Activated naive CD4-positive, alpha-beta T cell treated with anti-CD3 and anti-CD28 coated beads for 36 hours (primary cell): Measurements from ENCODE around the gene SRRM2. TPM values are rescaled to one million over a fixed set of nuclear protein-coding genes. Genes with fewer than 3 reads are reported as not detected.

Experiments
- CTCF ChIA-PET: fragments of 350-600 bp; sonication (Branson Sonifier 250); formaldehyde crosslinking; loops from one replicate; lab custom pipeline; 2021; ENCODE audit warnings: antibody characterized with exemption; lab: Charles Lee
- DNase-seq: peaks from one replicate; pipeline ENCODE4 v3.0.0-alpha.2; 2020
- H3K27ac Mint-ChIP-seq: one replicate; pipeline ENCODE4 v1.8.0; 2021; ENCODE audit warnings: mild to moderate bottlenecking, mixed read lengths
- H3K27me3 Mint-ChIP-seq: one replicate; pipeline ENCODE4 v1.8.0; 2021; ENCODE audit warnings: low read depth, mixed read lengths
- H3K36me3 Mint-ChIP-seq: one replicate; pipeline ENCODE4 v1.8.0; 2021; ENCODE audit warnings: low read depth, mixed read lengths
- H3K4me1 Mint-ChIP-seq: one replicate; pipeline ENCODE4 v1.8.0; 2021; ENCODE audit warnings: low read depth, mixed read lengths
- H3K4me3 Mint-ChIP-seq: one replicate; pipeline ENCODE4 v1.8.0; 2021; ENCODE audit warnings: mild to moderate bottlenecking, moderate library complexity, mixed read lengths
- H3K9me3 Mint-ChIP-seq: one replicate; pipeline ENCODE4 v1.8.0; 2021; ENCODE audit warnings: mixed read lengths
- intact Hi-C: fragments of 100-400 bp; cut with micrococcal nuclease; formaldehyde crosslinking; loops from one replicate; pipeline ENCODE4 v1.15.1; 2023
- total RNA-seq, 2 experiments: library from RNA; stranded (reverse); gene quantifications; one replicate each; pipeline ENCODE4 v1.2.3, GENCODE V29; 2021

SRRM2 gene
- total RNA-seq, 2 experiments from 2014 or later: 607 to 649 TPM

- peaks cover 4% of the 10 kb centered on the region for H3K4me1 Mint-ChIP-seq
- no peaks in the 10 kb centered on the region for H3K27me3 Mint-ChIP-seq
- DNase-seq: no peak
- no peaks in the 10 kb centered on the region for H3K9me3 Mint-ChIP-seq
- intact Hi-C loops: no loop called here
- H3K4me3 Mint-ChIP-seq: no peak overlapping the region
- H3K27ac Mint-ChIP-seq: no peak overlapping the region
- CTCF ChIA-PET: interaction anchor here (0.6 to 0.9 kb wide), 2 partner anchors 18 to 127 kb away, joined by 3 read pairs; no protein-coding TSS in a partner anchor
- peaks cover 2% of the 10 kb centered on the region for H3K36me3 Mint-ChIP-seq
Observed at GRCh38 chr16:2745961-2746360, 6.5 kb upstream of the SRRM2 start.

GRCh38 chr16:2748757-2749455, 3.5 kb upstream of the SRRM2 start:
- Mint-ChIP-seq H3K4me3 (no peak overlapping the region), H3K27ac (no peak overlapping the region), H3K27me3 (no peaks in the 10 kb centered on the region), H3K9me3 (no peaks in the 10 kb centered on the region), H3K36me3 (peaks cover 10% of the 10 kb centered on the region), H3K4me1 (peaks cover 13% of the 10 kb centered on the region)
- intact Hi-C loops: no loop called here
- DNase-seq: no peak
- CTCF ChIA-PET: no interaction called here

GRCh38 chr16:2749476-2749875, 3.0 kb upstream of the SRRM2 start:
- Mint-ChIP-seq H3K27me3 (no peaks in the 10 kb centered on the region), H3K4me1 (peaks cover 19% of the 10 kb centered on the region), H3K4me3 (peak overlapping the region; percentile 34), H3K9me3 (no peaks in the 10 kb centered on the region), H3K27ac (no peak overlapping the region), H3K36me3 (peaks cover 16% of the 10 kb centered on the region)
- DNase-seq: no peak
- intact Hi-C loops: no loop called here
- CTCF ChIA-PET: no interaction called here

GRCh38 chr16:2749936-2750335, 2.5 kb upstream of the SRRM2 start:
- H3K9me3 Mint-ChIP-seq: no peaks in the 10 kb centered on the region
- H3K4me1 Mint-ChIP-seq: peaks cover 24% of the 10 kb centered on the region
- no peak for DNase-seq
- no peak overlapping the region for H3K4me3 Mint-ChIP-seq
- CTCF ChIA-PET: no interaction called here
- peaks cover 21% of the 10 kb centered on the region for H3K36me3 Mint-ChIP-seq
- H3K27ac Mint-ChIP-seq: no peak overlapping the region
- intact Hi-C loops: loop anchor here (5.0 kb wide), 2 partner anchors 78 to 272 kb away; partner anchors contain the start of genes HCFC1R1, THOC6 and TNFRSF12A
- no peaks in the 10 kb centered on the region for H3K27me3 Mint-ChIP-seq

GRCh38 chr16:2751577-2752034, 832 bp upstream of the SRRM2 start:
- DNase-seq: no peak
- Mint-ChIP-seq H3K9me3 (no peaks in the 10 kb centered on the region), H3K27ac (peak overlapping the region; percentile 99), H3K27me3 (no peaks in the 10 kb centered on the region), H3K36me3 (peaks cover 34% of the 10 kb centered on the region), H3K4me1 (peaks cover 37% of the 10 kb centered on the region), H3K4me3 (peak overlapping the region; percentile 87)
- intact Hi-C loops: loop anchor here (1.0 to 5.0 kb wide), 7 partner anchors 26 to 597 kb away; partner anchors contain the start of genes ELOB, HCFC1R1, KCTD5 and RNPS1
- CTCF ChIA-PET: no interaction called here

- Mint-ChIP-seq H3K4me1 (peaks cover 45% of the 10 kb centered on the region), H3K4me3 (peak overlapping the region; percentile 87), H3K9me3 (no peaks in the 10 kb centered on the region), H3K27ac (peak overlapping the region; percentile 99), H3K36me3 (peaks cover 46% of the 10 kb centered on the region), H3K27me3 (no peaks in the 10 kb centered on the region)
- CTCF ChIA-PET: no interaction called here
- DNase-seq: peak; percentile 70
- intact Hi-C loops: loop anchor here (1.0 to 5.0 kb wide), 7 partner anchors 24 to 598 kb away; partner anchors contain the start of genes ELOB, HCFC1R1, KCTD5 and RNPS1
Observed at GRCh38 chr16:2752850-2753732, 653 bp downstream of the SRRM2 start.

GRCh38 chr16:2753733-2754020, 1.2 kb downstream of the SRRM2 start:
- peaks cover 49% of the 10 kb centered on the region for H3K4me1 Mint-ChIP-seq
- no peaks in the 10 kb centered on the region for H3K9me3 Mint-ChIP-seq
- peak overlapping the region; percentile 80 for H3K4me3 Mint-ChIP-seq
- peak overlapping the region; percentile 89 for H3K27ac Mint-ChIP-seq
- CTCF ChIA-PET: no interaction called here
- no peak for DNase-seq
- H3K36me3 Mint-ChIP-seq: peaks cover 51% of the 10 kb centered on the region
- intact Hi-C loops: loop anchor here (2.0 to 5.0 kb wide), 3 partner anchors 81 to 599 kb away; partner anchors contain the start of genes HCFC1R1, THOC6, TNFRSF12A and TRAF7
- no peaks in the 10 kb centered on the region for H3K27me3 Mint-ChIP-seq

- Mint-ChIP-seq H3K27me3 (no peaks in the 10 kb centered on the region), H3K4me3 (peak overlapping the region; percentile 80), H3K36me3 (peaks cover 62% of the 10 kb centered on the region), H3K27ac (peak overlapping the region; percentile 89), H3K9me3 (no peaks in the 10 kb centered on the region), H3K4me1 (peaks cover 60% of the 10 kb centered on the region)
- CTCF ChIA-PET: no interaction called here
- intact Hi-C loops: no loop called here
- no peak for DNase-seq
Observed at GRCh38 chr16:2755158-2755557, 2.7 kb downstream of the SRRM2 start.

- peaks cover 75% of the 10 kb centered on the region for H3K36me3 Mint-ChIP-seq
- H3K4me1 Mint-ChIP-seq: peaks cover 52% of the 10 kb centered on the region
- DNase-seq: no peak
- intact Hi-C loops: no loop called here
- CTCF ChIA-PET: interaction anchor here (1.4 kb wide), 1 partner anchor 19 kb away, joined by 5 read pairs; no protein-coding TSS in a partner anchor
- no peak overlapping the region for H3K4me3 Mint-ChIP-seq
- H3K27ac Mint-ChIP-seq: peak overlapping the region; percentile 20
- H3K9me3 Mint-ChIP-seq: no peaks in the 10 kb centered on the region
- no peaks in the 10 kb centered on the region for H3K27me3 Mint-ChIP-seq
Observed at GRCh38 chr16:2756288-2757015, 4.0 kb downstream of the SRRM2 start.

- CTCF ChIA-PET: interaction anchor here (1.4 kb wide), 1 partner anchor 18 kb away, joined by 5 read pairs; no protein-coding TSS in a partner anchor
- intact Hi-C loops: no loop called here
Observed at GRCh38 chr16:2757344-2757743, 4.9 kb downstream of the SRRM2 start.

GRCh38 chr16:2761472-2761871, 9.0 kb downstream of the SRRM2 start:
- intact Hi-C loops: no loop called here
- peaks cover 25% of the 10 kb centered on the region for H3K4me1 Mint-ChIP-seq
- no peak for DNase-seq
- no peak overlapping the region for H3K27ac Mint-ChIP-seq
- peaks cover 91% of the 10 kb centered on the region for H3K36me3 Mint-ChIP-seq
- H3K9me3 Mint-ChIP-seq: no peaks in the 10 kb centered on the region
- H3K27me3 Mint-ChIP-seq: no peaks in the 10 kb centered on the region
- CTCF ChIA-PET: no interaction called here
- H3K4me3 Mint-ChIP-seq: no peak overlapping the region

More at GRCh38 chr16:2757344-2757743, 4.9 kb downstream of the SRRM2 start:
- Mint-ChIP-seq H3K4me3 (no peak overlapping the region), H3K27me3 (no peaks in the 10 kb centered on the region), H3K9me3 (no peaks in the 10 kb centered on the region), H3K4me1 (peaks cover 50% of the 10 kb centered on the region), H3K36me3 (peaks cover 84% of the 10 kb centered on the region), H3K27ac (no peak overlapping the region)
- DNase-seq: no peak
